Measurements from ENCODE around the gene KREMEN1.

DNA sequence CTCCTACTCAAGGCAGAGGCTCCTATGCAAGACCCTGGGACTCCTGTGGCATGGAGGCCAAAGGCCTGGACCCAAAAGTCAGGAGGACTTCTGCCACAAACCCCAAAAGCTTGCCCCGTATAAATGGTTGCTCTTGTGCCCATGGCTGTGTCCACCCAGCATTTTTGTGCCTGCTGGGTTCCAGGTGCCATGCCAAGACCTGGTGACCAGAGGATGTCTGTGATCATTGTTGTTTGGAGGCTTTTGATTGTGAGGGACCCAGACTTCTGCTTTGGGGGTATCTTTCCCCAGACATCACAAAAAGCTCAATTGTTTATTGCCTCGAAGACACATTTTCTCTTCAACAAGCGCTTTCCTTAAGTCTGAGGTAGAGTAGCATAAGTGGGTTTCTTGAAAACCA lies 46.3 kb upstream of the KREMEN1 start:
- TF ChIP-seq, protein P1, sequence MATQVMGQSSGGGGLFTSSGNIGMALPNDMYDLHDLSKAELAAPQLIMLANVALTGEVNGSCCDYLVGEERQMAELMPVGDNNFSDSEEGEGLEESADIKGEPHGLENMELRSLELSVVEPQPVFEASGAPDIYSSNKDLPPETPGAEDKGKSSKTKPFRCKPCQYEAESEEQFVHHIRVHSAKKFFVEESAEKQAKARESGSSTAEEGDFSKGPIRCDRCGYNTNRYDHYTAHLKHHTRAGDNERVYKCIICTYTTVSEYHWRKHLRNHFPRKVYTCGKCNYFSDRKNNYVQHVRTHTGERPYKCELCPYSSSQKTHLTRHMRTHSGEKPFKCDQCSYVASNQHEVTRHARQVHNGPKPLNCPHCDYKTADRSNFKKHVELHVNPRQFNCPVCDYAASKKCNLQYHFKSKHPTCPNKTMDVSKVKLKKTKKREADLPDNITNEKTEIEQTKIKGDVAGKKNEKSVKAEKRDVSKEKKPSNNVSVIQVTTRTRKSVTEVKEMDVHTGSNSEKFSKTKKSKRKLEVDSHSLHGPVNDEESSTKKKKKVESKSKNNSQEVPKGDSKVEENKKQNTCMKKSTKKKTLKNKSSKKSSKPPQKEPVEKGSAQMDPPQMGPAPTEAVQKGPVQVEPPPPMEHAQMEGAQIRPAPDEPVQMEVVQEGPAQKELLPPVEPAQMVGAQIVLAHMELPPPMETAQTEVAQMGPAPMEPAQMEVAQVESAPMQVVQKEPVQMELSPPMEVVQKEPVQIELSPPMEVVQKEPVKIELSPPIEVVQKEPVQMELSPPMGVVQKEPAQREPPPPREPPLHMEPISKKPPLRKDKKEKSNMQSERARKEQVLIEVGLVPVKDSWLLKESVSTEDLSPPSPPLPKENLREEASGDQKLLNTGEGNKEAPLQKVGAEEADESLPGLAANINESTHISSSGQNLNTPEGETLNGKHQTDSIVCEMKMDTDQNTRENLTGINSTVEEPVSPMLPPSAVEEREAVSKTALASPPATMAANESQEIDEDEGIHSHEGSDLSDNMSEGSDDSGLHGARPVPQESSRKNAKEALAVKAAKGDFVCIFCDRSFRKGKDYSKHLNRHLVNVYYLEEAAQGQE (IDR thresholded peaks at IDR 0.05), result no peak
- TF ChIP-seq, protein P2, sequence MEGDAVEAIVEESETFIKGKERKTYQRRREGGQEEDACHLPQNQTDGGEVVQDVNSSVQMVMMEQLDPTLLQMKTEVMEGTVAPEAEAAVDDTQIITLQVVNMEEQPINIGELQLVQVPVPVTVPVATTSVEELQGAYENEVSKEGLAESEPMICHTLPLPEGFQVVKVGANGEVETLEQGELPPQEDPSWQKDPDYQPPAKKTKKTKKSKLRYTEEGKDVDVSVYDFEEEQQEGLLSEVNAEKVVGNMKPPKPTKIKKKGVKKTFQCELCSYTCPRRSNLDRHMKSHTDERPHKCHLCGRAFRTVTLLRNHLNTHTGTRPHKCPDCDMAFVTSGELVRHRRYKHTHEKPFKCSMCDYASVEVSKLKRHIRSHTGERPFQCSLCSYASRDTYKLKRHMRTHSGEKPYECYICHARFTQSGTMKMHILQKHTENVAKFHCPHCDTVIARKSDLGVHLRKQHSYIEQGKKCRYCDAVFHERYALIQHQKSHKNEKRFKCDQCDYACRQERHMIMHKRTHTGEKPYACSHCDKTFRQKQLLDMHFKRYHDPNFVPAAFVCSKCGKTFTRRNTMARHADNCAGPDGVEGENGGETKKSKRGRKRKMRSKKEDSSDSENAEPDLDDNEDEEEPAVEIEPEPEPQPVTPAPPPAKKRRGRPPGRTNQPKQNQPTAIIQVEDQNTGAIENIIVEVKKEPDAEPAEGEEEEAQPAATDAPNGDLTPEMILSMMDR (IDR thresholded peaks at IDR 0.05; ENCODE audit: low read depth, low read length, missing input control), result no peak
- TF ChIP-seq JUND (IDR thresholded peaks at IDR 0.05) (no peak), HNF4A (conservative IDR thresholded peaks at IDR 0.05) (no peak), SP1 (IDR thresholded peaks at IDR 0.05) (no peak), EGR1 (IDR thresholded peaks at IDR 0.05; ENCODE audit: low read depth in 2 of 2) (no peak), RAD21 (IDR thresholded peaks at IDR 0.05) (no peak), HNF4G (IDR thresholded peaks at IDR 0.05) (no peak), YY1 (IDR thresholded peaks at IDR 0.05) (no peak), TAF1 (conservative IDR thresholded peaks at IDR 0.05) (no peak), NR2F2 (IDR thresholded peaks at IDR 0.05) (no peak), FOXA1 (IDR thresholded peaks at IDR 0.05) (no peak)
- TF ChIP-seq, protein P3, sequence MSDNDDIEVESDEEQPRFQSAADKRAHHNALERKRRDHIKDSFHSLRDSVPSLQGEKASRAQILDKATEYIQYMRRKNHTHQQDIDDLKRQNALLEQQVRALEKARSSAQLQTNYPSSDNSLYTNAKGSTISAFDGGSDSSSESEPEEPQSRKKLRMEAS (IDR thresholded peaks at IDR 0.05), result no peak
- TF ChIP-seq, protein P4, sequence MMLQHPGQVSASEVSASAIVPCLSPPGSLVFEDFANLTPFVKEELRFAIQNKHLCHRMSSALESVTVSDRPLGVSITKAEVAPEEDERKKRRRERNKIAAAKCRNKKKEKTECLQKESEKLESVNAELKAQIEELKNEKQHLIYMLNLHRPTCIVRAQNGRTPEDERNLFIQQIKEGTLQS (IDR thresholded peaks at IDR 0.05), result no peak

Measured in liver (tissue), 3 donors.